ENCODE results near the gene GDE1. TPM values are rescaled to one million over a fixed set of nuclear protein-coding genes. Genes with fewer than 3 reads are reported as not detected.

GDE1 gene
- total and polyA plus RNA-seq, 9 of the 15 experiments (the other 6 are each of a cell fraction or from before 2014, with no cell fraction given) = 18.8 to 40.5 (median 22.3) TPM

DNA sequence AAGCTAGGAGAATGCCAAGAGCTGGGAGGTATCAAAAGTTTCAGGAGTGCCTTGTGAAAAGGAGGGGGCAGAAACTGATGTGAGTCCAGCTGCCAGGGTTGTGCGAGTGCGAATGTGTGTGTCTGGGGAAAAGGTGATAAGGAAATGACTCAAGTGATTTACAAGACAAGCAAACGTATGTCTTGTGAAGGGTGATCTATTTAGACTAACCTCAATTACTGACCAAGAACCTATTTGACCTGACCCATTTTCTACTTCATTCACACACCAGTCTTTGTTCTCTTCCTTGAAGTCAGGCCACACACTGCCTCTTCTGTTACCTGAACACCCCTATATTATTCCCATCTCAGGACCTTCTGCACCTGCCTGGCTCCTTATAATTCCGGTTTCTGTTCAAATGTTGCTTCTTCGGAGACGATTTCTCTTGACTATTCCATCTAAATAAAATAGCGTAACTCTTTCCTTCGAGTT lies 1.0 kb downstream of the GDE1 start (continued):
- TF ChIP-seq, protein P1, sequence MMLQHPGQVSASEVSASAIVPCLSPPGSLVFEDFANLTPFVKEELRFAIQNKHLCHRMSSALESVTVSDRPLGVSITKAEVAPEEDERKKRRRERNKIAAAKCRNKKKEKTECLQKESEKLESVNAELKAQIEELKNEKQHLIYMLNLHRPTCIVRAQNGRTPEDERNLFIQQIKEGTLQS (IDR thresholded peaks at IDR 0.05) = peak; percentile 87
- TF ChIP-seq, protein P1 (CRISPR knock-in tag; conservative IDR thresholded peaks at IDR 0.05) = no peak
- TF ChIP-seq MYNN (IDR thresholded peaks at IDR 0.05) (peak; percentile 91), MYNN (CRISPR knock-in tag; IDR thresholded peaks at IDR 0.05) (no peak), SIX5 (IDR thresholded peaks at IDR 0.05; ENCODE audit: borderline replicate concordance in 1 of 2, insufficient read depth in 1 of 2, low read depth in 1 of 2, low read length in 2 of 2) (no peak), ZNF780A (CRISPR knock-in tag; IDR thresholded peaks at IDR 0.05) (no peak), ZNF696 (CRISPR knock-in tag; conservative IDR thresholded peaks at IDR 0.05) (no peak), U2AF2 (optimal IDR thresholded peaks at IDR 0.05; ENCODE audit: low read depth, low read length) (no peak), HDAC6 (IDR thresholded peaks at IDR 0.05; ENCODE audit: low read depth, low read length) (no peak), ATF7 (IDR thresholded peaks at IDR 0.05) (peak; percentile 66), TRIM24 (IDR thresholded peaks at IDR 0.05) (peak; percentile 74 to 88; a peak in 3 of 4 replicates), GABPB2 (CRISPR knock-in tag; conservative IDR thresholded peaks at IDR 0.05) (no peak), ZNF830 (CRISPR knock-in tag; IDR thresholded peaks at IDR 0.05) (no peak), MEF2A (IDR thresholded peaks at IDR 0.05; ENCODE audit: control insufficient read depth, low read depth, low read length) (0 out of 2 replicates have a peak, but pooled peaks have one; percentile 11), TBL1XR1 (IDR thresholded peaks at IDR 0.05; ENCODE audit: low read length in 2 of 2) (peak; percentile 40 to 97; a peak in 3 of 4 replicates), ZNF324 (CRISPR knock-in tag; IDR thresholded peaks at IDR 0.05) (no peak), LCOR (CRISPR knock-in tag; IDR thresholded peaks at IDR 0.05) (no peak), NFATC3 (IDR thresholded peaks at IDR 0.05) (0 out of 2 replicates have a peak, but pooled peaks have one; percentile 29), SMARCE1 (IDR thresholded peaks at IDR 0.05) (peak; percentile 96), ZNF347 (CRISPR knock-in tag; IDR thresholded peaks at IDR 0.05; ENCODE audit: low read depth) (no peak)
- TF ChIP-seq, protein P2, sequence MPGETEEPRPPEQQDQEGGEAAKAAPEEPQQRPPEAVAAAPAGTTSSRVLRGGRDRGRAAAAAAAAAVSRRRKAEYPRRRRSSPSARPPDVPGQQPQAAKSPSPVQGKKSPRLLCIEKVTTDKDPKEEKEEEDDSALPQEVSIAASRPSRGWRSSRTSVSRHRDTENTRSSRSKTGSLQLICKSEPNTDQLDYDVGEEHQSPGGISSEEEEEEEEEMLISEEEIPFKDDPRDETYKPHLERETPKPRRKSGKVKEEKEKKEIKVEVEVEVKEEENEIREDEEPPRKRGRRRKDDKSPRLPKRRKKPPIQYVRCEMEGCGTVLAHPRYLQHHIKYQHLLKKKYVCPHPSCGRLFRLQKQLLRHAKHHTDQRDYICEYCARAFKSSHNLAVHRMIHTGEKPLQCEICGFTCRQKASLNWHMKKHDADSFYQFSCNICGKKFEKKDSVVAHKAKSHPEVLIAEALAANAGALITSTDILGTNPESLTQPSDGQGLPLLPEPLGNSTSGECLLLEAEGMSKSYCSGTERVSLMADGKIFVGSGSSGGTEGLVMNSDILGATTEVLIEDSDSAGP (CRISPR knock-in tag; IDR thresholded peaks at IDR 0.05) = no peak
- TF ChIP-seq, protein P3, sequence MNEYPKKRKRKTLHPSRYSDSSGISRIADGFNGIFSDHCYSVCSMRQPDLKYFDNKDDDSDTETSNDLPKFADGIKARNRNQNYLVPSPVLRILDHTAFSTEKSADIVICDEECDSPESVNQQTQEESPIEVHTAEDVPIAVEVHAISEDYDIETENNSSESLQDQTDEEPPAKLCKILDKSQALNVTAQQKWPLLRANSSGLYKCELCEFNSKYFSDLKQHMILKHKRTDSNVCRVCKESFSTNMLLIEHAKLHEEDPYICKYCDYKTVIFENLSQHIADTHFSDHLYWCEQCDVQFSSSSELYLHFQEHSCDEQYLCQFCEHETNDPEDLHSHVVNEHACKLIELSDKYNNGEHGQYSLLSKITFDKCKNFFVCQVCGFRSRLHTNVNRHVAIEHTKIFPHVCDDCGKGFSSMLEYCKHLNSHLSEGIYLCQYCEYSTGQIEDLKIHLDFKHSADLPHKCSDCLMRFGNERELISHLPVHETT (CRISPR knock-in tag; conservative IDR thresholded peaks at IDR 0.05 in 1 of 2, IDR thresholded peaks at IDR 0.05 in 1 of 2) = peak in 1 of 2 experiments; percentile 61; a peak in 2 of 4 replicates
- TF ChIP-seq, protein P4, sequence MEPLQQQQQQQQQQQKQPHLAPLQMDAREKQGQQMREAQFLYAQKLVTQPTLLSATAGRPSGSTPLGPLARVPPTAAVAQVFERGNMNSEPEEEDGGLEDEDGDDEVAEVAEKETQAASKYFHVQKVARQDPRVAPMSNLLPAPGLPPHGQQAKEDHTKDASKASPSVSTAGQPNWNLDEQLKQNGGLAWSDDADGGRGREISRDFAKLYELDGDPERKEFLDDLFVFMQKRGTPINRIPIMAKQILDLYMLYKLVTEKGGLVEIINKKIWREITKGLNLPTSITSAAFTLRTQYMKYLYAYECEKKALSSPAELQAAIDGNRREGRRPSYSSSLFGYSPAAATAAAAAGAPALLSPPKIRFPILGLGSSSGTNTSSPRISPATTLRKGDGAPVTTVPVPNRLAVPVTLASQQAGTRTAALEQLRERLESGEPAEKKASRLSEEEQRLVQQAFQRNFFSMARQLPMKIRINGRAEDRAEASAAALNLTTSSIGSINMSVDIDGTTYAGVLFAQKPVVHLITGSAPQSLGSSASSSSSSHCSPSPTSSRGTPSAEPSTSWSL (CRISPR knock-in tag; IDR thresholded peaks at IDR 0.05; ENCODE audit: borderline replicate concordance) = no peak
- TF ChIP-seq, protein P5, sequence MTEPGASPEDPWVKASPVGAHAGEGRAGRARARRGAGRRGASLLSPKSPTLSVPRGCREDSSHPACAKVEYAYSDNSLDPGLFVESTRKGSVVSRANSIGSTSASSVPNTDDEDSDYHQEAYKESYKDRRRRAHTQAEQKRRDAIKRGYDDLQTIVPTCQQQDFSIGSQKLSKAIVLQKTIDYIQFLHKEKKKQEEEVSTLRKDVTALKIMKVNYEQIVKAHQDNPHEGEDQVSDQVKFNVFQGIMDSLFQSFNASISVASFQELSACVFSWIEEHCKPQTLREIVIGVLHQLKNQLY (CRISPR knock-in tag; conservative IDR thresholded peaks at IDR 0.05) = no peak
